Activated CD4-positive, alpha-beta memory T cell treated with anti-CD3 and anti-CD28 coated beads for 36 hours (primary cell): ENCODE data around the gene ZNF628. TPM values are rescaled to one million over a fixed set of nuclear protein-coding genes. Genes with fewer than 3 reads are reported as not detected.

Source experiments
- CTCF ChIA-PET: fragments of 350-600 bp; sonication (Branson Sonifier 250); formaldehyde crosslinking; loops from one replicate; lab custom pipeline; 2021; ENCODE audit warnings: antibody characterized with exemption, inconsistent platforms; lab: Charles Lee
- POLR2A ChIA-PET: fragments of 350-600 bp; sonication (Branson Sonifier 250); formaldehyde crosslinking; loops from one replicate; lab custom pipeline; 2021; ENCODE audit warnings: antibody characterized with exemption; lab: Charles Lee
- DNase-seq: peaks from one replicate; pipeline ENCODE4 v3.0.0-alpha.2; 2020
- H3K27ac Mint-ChIP-seq: one replicate; pipeline ENCODE4 v1.8.0; 2021; ENCODE audit warnings: mixed read lengths
- H3K27me3 Mint-ChIP-seq: one replicate; pipeline ENCODE4 v1.8.0; 2021; ENCODE audit warnings: mixed read lengths
- H3K36me3 Mint-ChIP-seq: one replicate; pipeline ENCODE4 v1.8.0; 2021; ENCODE audit warnings: mixed read lengths
- H3K4me1 Mint-ChIP-seq: one replicate; pipeline ENCODE4 v1.8.0; 2021; ENCODE audit warnings: low read depth, mixed read lengths
- H3K4me3 Mint-ChIP-seq: one replicate; pipeline ENCODE4 v1.8.0; 2021; ENCODE audit warnings: mild to moderate bottlenecking, mixed read lengths
- H3K9me3 Mint-ChIP-seq: one replicate; pipeline ENCODE4 v1.8.0; 2021; ENCODE audit warnings: mixed read lengths
- intact Hi-C: fragments of 100-400 bp; cut with micrococcal nuclease; formaldehyde crosslinking; loops from one replicate; pipeline ENCODE4 v1.15.1; 2023
- total RNA-seq, 2 experiments: library from RNA; stranded (reverse); gene quantifications; one replicate each; pipeline ENCODE4 v1.2.3, GENCODE V29; 2021

ZNF628 gene
- total RNA-seq, 2 experiments from 2014 or later: 5.8 to 6.9 TPM

DNA sequence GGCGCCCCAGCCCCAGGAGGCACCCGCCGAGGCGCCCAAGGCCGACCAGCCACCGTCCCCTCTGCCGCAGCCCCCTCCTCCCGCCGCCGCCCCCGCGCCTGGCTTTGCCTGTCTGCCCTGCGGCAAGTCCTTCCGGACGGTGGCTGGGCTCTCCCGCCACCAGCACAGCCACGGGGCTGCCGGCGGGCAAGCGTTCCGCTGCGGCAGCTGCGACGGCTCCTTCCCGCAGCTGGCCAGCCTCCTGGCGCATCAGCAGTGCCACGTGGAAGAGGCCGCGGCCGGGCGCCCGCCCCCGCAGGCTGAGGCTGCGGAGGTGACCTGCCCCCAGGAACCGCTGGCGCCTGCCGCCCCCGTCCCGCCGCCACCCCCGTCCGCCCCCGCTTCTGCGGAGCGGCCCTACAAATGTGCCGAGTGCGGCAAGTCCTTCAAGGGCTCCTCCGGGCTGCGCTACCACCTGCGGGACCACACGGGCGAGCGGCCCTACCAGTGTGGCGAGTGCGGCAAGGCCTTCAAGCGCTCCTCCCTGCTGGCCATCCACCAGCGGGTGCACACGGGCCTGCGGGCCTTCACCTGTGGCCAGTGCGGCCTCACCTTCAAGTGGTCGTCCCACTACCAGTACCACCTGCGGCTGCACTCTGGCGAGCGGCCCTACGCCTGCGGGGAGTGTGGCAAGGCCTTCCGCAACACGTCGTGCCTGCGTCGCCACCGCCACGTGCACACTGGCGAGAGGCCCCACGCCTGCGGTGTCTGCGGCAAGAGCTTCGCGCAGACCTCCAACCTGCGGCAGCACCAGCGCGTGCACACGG is 5.9 kb downstream of the ZNF628 start:
- Mint-ChIP-seq H3K9me3 (no peaks in the 10 kb centered on the region), H3K36me3 (peaks cover 2% of the 10 kb centered on the region), H3K4me1 (peaks cover 25% of the 10 kb centered on the region), H3K27ac (no peak overlapping the region), H3K27me3 (no peaks in the 10 kb centered on the region), H3K4me3 (no peak overlapping the region)
- intact Hi-C loops: no loop called here
- CTCF ChIA-PET: interaction anchor here (3.3 kb wide), 1 partner anchor 22 kb away, joined by 26 read pairs; no protein-coding TSS in a partner anchor
- POLR2A ChIA-PET: no interaction called here
- DNase-seq: no peak

DNA sequence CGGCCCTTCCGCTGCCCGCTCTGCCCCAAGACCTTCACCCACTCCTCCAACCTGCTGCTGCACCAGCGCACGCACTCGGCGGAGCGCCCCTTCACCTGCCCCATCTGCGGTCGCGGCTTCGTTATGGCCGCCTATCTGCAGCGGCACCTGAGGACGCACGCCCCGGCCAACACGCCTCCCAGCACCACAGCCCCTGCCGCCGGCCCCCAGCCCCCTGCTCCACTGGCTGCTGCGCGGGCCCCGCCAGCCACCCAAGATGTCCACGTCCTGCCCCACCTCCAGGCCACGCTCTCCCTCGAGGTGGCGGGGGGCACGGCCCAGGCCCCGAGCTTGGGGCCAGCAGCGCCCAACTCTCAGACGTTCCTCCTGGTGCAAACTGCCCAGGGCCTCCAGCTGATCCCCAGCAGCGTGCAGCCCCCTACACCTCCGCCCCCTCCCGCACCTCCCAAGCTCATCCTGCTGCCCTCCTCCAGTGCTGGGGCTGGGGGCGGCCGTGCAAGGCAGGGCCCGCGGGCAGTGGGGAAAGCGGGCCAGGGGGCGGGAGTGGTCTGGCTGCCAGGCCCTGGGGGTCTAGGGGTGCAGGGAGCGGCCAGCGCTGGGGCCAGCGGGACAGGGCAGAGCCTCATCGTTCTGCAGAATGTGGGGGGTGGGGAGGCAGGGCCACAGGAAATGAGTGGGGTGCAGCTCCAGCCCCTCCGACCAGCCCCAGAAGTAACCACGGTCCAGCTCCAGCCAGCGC is 6.7 kb downstream of the ZNF628 start:
- Mint-ChIP-seq H3K4me1 (peaks cover 25% of the 10 kb centered on the region), H3K9me3 (no peaks in the 10 kb centered on the region), H3K4me3 (no peak overlapping the region), H3K27ac (no peak overlapping the region), H3K36me3 (peaks cover 2% of the 10 kb centered on the region), H3K27me3 (no peaks in the 10 kb centered on the region)
- ChIA-PET CTCF (interaction anchor here (3.3 kb wide), 1 partner anchor 21 kb away, joined by 26 read pairs; no protein-coding TSS in a partner anchor), POLR2A (no interaction called here)
- DNase-seq: no peak
- intact Hi-C loops: no loop called here

GRCh38 chr19:55483706-55484592 is 7.5 kb downstream of the ZNF628 start:
- ChIA-PET POLR2A (interaction anchor here (3.4 kb wide), 1 partner anchor 7 kb away, joined by 23 read pairs; the partner anchor contains the start of gene ZNF628), CTCF (interaction anchor here (1.7 to 3.3 kb wide), 2 partner anchors 16 to 20 kb away, joined by 9 to 26 read pairs; no protein-coding TSS in a partner anchor)
- Mint-ChIP-seq H3K36me3 (peaks cover 2% of the 10 kb centered on the region), H3K27me3 (no peaks in the 10 kb centered on the region), H3K9me3 (no peaks in the 10 kb centered on the region), H3K4me3 (peak overlapping the region; percentile 60), H3K27ac (no peak overlapping the region), H3K4me1 (peaks cover 20% of the 10 kb centered on the region)
- no peak for DNase-seq
- intact Hi-C loops: no loop called here

- CTCF ChIA-PET: interaction anchor here (0.6 to 3.3 kb wide), 3 partner anchors 17 to 344 kb away, joined by 3 to 26 read pairs (median 9); no protein-coding TSS in a partner anchor
- POLR2A ChIA-PET: interaction anchor here (0.9 to 3.4 kb wide), 2 partner anchors 8 to 151 kb away, joined by 3 to 23 read pairs; partner anchors contain the start of gene ZNF628
- H3K9me3 Mint-ChIP-seq: no peaks in the 10 kb centered on the region
- H3K36me3 Mint-ChIP-seq: peaks cover 2% of the 10 kb centered on the region
- intact Hi-C loops: no loop called here
- H3K27me3 Mint-ChIP-seq: no peaks in the 10 kb centered on the region
- H3K4me1 Mint-ChIP-seq: peaks cover 17% of the 10 kb centered on the region
- peak; percentile 67 for DNase-seq
- no peak within 1 kb of the TSS for H3K27ac Mint-ChIP-seq
- peak within 1 kb of the TSS; percentile 71 for H3K4me3 Mint-ChIP-seq
Observed at GRCh38 chr19:55484593-55485438, 8.4 kb downstream of the ZNF628 start, which contains the start of gene NAT14. NAT14 (plus strand) TSS chr19:55485188; CDS start chr19:55485709, 521 bp downstream.

GRCh38 chr19:55485439-55486011 is 9.1 kb downstream of the ZNF628 start:
- no peaks in the 10 kb centered on the region for H3K36me3 Mint-ChIP-seq
- no peak for DNase-seq
- H3K27me3 Mint-ChIP-seq: no peaks in the 10 kb centered on the region
- peak overlapping the region; percentile 71 for H3K4me3 Mint-ChIP-seq
- intact Hi-C loops: no loop called here
- H3K27ac Mint-ChIP-seq: no peak overlapping the region
- CTCF ChIA-PET: interaction anchor here (0.6 to 3.3 kb wide), 3 partner anchors 18 to 345 kb away, joined by 3 to 26 read pairs (median 9); no protein-coding TSS in a partner anchor
- H3K9me3 Mint-ChIP-seq: no peaks in the 10 kb centered on the region
- H3K4me1 Mint-ChIP-seq: peaks cover 15% of the 10 kb centered on the region
- POLR2A ChIA-PET: interaction anchor here (0.9 to 3.4 kb wide), 2 partner anchors 9 to 151 kb away, joined by 3 to 23 read pairs; partner anchors contain the start of gene ZNF628

- Mint-ChIP-seq H3K27me3 (peaks cover 3% of the 10 kb centered on the region), H3K27ac (no peak overlapping the region), H3K36me3 (no peaks in the 10 kb centered on the region), H3K4me3 (peak overlapping the region; percentile 71), H3K4me1 (peaks cover 15% of the 10 kb centered on the region), H3K9me3 (no peaks in the 10 kb centered on the region)
- no peak for DNase-seq
- POLR2A ChIA-PET: interaction anchor here (1.9 to 3.4 kb wide), 2 partner anchors 10 to 79 kb away, joined by 5 to 23 read pairs; partner anchors contain the start of genes UBE2S and ZNF628
- CTCF ChIA-PET: interaction anchor here (1.1 to 3.5 kb wide), 4 partner anchors 9 to 19 kb away, joined by 4 to 26 read pairs (median 12); partner anchors contain the start of gene ZNF628
- intact Hi-C loops: no loop called here
Observed at GRCh38 chr19:55486043-55486970, 9.9 kb downstream of the ZNF628 start.

DNA sequence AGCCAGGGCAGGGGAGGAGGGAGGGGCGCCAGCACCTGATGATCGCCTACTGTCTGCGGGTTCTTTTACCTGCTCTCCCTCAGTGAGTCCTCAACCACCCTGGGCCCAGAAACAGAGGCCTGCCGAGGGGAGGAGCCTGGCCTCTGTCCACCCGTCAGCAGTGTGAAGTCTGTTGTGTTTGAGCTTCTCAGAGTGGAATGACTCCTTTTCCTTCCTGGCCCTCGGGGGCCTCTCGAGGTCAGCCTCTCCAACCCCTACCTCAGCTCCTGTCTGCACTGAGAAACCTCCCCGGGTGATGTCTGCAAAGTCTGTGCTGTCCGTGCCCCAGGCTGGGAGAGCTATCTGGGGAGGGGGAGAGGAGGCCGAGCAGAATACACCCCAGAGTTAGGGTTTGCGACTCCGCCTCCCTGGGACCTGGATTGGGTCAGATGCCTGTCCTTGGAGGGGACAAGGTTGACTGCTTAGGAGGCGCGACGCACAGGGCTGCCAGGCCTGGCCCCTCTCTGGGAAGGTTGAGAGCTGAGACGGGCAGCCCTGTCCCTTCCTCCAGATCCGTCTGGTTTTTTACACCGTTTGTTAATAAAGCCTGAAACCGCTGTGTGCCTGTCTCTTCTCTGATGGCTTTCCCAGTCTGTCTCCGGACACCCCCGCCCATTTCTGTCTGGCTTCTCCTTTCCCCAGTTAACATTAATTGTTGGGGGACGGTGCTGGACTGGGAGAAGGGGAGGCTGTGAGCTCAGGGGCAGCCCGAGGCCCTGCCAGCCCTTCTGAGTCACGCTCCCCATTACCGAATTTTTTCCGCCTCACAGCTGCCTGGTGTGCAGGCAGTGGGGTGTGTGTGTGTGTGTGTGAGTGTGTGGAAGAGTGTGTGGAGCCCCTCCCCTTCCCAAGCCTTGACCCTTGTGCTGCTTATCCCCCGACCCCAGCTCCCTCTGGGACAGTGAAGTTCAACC is 10.8 kb downstream of the ZNF628 start:
- Mint-ChIP-seq H3K36me3 (no peaks in the 10 kb centered on the region), H3K4me1 (peaks cover 15% of the 10 kb centered on the region), H3K27ac (peak overlapping the region; percentile 77), H3K27me3 (peaks cover 8% of the 10 kb centered on the region), H3K4me3 (no peak overlapping the region), H3K9me3 (no peaks in the 10 kb centered on the region)
- peak; percentile 77 for DNase-seq
- ChIA-PET POLR2A (interaction anchor here (0.8 to 3.4 kb wide), 5 partner anchors 11 to 228 kb away, joined by 3 to 23 read pairs (median 5); partner anchors contain the start of genes FIZ1, PPP6R1, UBE2S and ZNF628), CTCF (interaction anchor here (1.1 to 3.5 kb wide), 3 partner anchors 10 to 20 kb away, joined by 4 to 25 read pairs (median 12); partner anchors contain the start of gene ZNF628)
- intact Hi-C loops: no loop called here

- ChIA-PET CTCF (interaction anchor here (1.9 to 3.5 kb wide), 2 partner anchors 16 to 21 kb away, joined by 12 to 25 read pairs; no protein-coding TSS in a partner anchor), POLR2A (interaction anchor here (1.3 to 3.4 kb wide), 4 partner anchors 12 to 229 kb away, joined by 4 to 23 read pairs (median 5); partner anchors contain the start of genes PPP6R1, UBE2S and ZNF628)
- H3K4me3 Mint-ChIP-seq: no peak within 1 kb of the TSS
- H3K4me1 Mint-ChIP-seq: peaks cover 15% of the 10 kb centered on the region
- no peaks in the 10 kb centered on the region for H3K9me3 Mint-ChIP-seq
- intact Hi-C loops: no loop called here
- H3K27ac Mint-ChIP-seq: peak within 1 kb of the TSS; percentile 77
- no peak for DNase-seq
- no peaks in the 10 kb centered on the region for H3K36me3 Mint-ChIP-seq
- H3K27me3 Mint-ChIP-seq: peaks cover 10% of the 10 kb centered on the region
Observed at GRCh38 chr19:55487924-55488687, 11.7 kb downstream of the ZNF628 start, which contains the start of gene SSC5D. SSC5D (plus strand) TSS chr19:55488436; CDS start chr19:55488590, 154 bp downstream.
